Urinary bladder (tissue), 4 donors: ENCODE measurements around the gene DYNC1I1. TPM values are rescaled to one million over a fixed set of nuclear protein-coding genes. Genes with fewer than 3 reads are reported as not detected.

Experiments
- DNase-seq: peaks from one replicate; pipeline ENCODE4 v3.0.0-alpha.2; 2015; ENCODE audit errors: extremely low spot score
- H3K27ac ChIP-seq: one replicate; pipeline ENCODE4 v1.5.1; 2013; ENCODE audit warnings: low read depth, mild to moderate bottlenecking, moderate library complexity
- H3K36me3 ChIP-seq: one replicate; pipeline ENCODE4 v1.6.1; 2013; ENCODE audit warnings: mild to moderate bottlenecking, moderate library complexity; ENCODE audit not compliant: insufficient read depth
- H3K4me1 ChIP-seq: one replicate; pipeline ENCODE4 v1.6.1; 2013; ENCODE audit warnings: mild to moderate bottlenecking, moderate library complexity; ENCODE audit not compliant: insufficient read depth
- H3K4me3 ChIP-seq: one replicate; pipeline ENCODE4 v1.5.1; 2013; ENCODE audit warnings: low read depth, low read length
- WGBS: extraction: QIAGEN DNeasy Blood & Tissue Kit; methylation state at CpG from one replicate; pipeline ENCODE4 v1.1.7; 2013; 5-methylcytosine and 5-hydroxymethylcytosine counted together
- polyA plus RNA-seq: library from polyadenylated mRNA; stranded (reverse); fragments of 200-250 nt; gene quantifications from one replicate; pipeline ENCODE4 v1.2.3, GENCODE V29; 2013
- total RNA-seq: library from RNA; depleted of rRNA; stranded (reverse); fragments of >200 nt; gene quantifications from one replicate; pipeline ENCODE4 v1.2.3, GENCODE V29; 2014
- donor health status: healthy with polysubstance abuse.
- donor health status: healthy.

Gene DYNC1I1
- total and polyA plus RNA-seq, 2 donors: 2.2 to 34.4 TPM

DNA sequence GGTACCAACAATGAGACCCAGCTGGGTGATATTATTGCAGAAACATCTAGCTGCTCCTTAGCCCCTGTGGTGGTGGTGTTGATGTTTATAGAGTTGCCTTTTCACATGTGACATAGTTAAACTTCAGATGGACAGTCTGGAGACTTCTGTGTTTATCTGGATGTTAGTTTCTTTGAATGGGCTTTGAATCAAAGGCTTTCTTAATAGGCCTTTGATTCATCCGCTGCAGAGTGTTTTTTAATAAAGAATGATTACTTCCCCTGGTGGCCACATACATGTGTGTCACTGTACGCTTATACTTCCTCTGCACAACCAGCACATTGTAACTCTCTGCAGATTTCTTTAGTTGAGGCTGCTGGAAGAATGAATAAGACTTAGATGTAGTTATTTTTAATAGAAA lies 221.0 kb downstream of the DYNC1I1 start:
- no peak overlapping the region for H3K27ac ChIP-seq
- no peak overlapping the region for H3K4me3 ChIP-seq
- no peaks in the 10 kb centered on the region for H3K4me1 ChIP-seq
- no peaks in the 10 kb centered on the region for H3K36me3 ChIP-seq
- 73% methylated on average over 2 of the region's 2 CpGs for WGBS
- DNase-seq: no peak

GRCh38 chr7:95996174-95996573 lies 223.8 kb downstream of the DYNC1I1 start:
- Histone ChIP-seq H3K27ac (no peak overlapping the region), H3K36me3 (no peaks in the 10 kb centered on the region), H3K4me1 (no peaks in the 10 kb centered on the region), H3K4me3 (no peak overlapping the region)
- WGBS: 66% methylated on average over 5 of the region's 5 CpGs
- no peak for DNase-seq

- WGBS: 43% methylated on average over 1 of the region's 1 CpG
- Histone ChIP-seq H3K36me3 (no peaks in the 10 kb centered on the region), H3K4me1 (no peaks in the 10 kb centered on the region), H3K27ac (no peak overlapping the region), H3K4me3 (no peak overlapping the region)
- DNase-seq: no peak
These were observed 224.5 kb downstream of the DYNC1I1 start for GRCh38 chr7:95996886-95997285.

DNA sequence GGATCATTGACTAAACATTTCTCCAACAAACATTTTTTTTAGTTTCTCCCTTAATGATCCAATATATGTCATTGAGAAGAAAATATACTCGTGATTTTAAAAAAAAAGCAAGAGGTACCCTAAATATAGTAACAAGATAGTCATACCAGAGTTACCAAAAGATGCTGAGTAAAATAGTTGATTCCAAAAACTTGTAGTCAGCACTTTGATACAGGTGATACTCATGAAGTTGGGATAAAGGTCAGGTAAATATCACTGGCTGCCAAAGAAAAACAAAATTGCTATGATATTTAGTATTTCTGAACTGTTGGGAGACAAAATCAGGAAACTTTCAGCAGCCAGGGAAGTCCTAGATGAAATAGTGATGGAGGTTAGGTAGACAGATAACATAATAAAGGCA lies 225.3 kb downstream of the DYNC1I1 start:
- DNase-seq: no peak
- Histone ChIP-seq H3K27ac (no peak overlapping the region), H3K4me1 (no peaks in the 10 kb centered on the region), H3K36me3 (no peaks in the 10 kb centered on the region), H3K4me3 (no peak overlapping the region)
- WGBS: 67% methylated on average over 1 of the region's 1 CpG

- Histone ChIP-seq H3K36me3 (no peaks in the 10 kb centered on the region), H3K27ac (no peak overlapping the region), H3K4me3 (no peak overlapping the region), H3K4me1 (no peaks in the 10 kb centered on the region)
- no peak for DNase-seq
- WGBS: 52% methylated on average over 6 of the region's 6 CpGs
These were observed 227.1 kb downstream of the DYNC1I1 start for GRCh38 chr7:95999481-95999880.

- DNase-seq: no peak
- Histone ChIP-seq H3K4me3 (no peak overlapping the region), H3K27ac (no peak overlapping the region), H3K4me1 (no peaks in the 10 kb centered on the region), H3K36me3 (no peaks in the 10 kb centered on the region)
These were observed 232.2 kb downstream of the DYNC1I1 start for GRCh38 chr7:96004578-96004977.

GRCh38 chr7:96005271-96005670 lies 232.9 kb downstream of the DYNC1I1 start:
- Histone ChIP-seq H3K4me1 (no peaks in the 10 kb centered on the region), H3K27ac (no peak overlapping the region), H3K4me3 (no peak overlapping the region), H3K36me3 (no peaks in the 10 kb centered on the region)
- WGBS: 45% methylated on average over 5 of the region's 5 CpGs
- no peak for DNase-seq

DNA sequence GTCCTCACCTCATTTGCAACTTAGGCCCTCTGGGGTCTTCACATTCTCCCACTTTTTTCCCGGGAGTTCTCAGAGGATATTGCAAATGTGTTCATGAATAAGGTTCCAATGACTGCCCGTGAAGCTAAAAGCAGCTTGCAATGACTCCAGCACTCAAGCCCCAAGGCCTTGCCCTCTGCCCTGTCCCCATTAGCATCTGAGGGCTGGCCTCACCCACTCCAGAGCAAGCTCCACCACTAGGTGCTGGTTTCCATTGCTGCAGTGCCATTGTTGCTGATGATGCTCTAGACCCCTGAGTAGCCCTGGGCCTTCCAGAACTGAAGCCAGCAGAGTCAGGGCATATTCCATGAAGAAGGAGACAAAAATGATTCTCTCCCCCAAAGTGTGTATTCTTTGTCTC lies 236.8 kb downstream of the DYNC1I1 start:
- H3K4me1 ChIP-seq: no peaks in the 10 kb centered on the region
- DNase-seq: no peak
- H3K36me3 ChIP-seq: no peaks in the 10 kb centered on the region
- H3K4me3 ChIP-seq: no peak overlapping the region
- WGBS: 92% methylated on average over 2 of the region's 2 CpGs
- no peak overlapping the region for H3K27ac ChIP-seq

- H3K4me3 ChIP-seq: no peak overlapping the region
- no peak for DNase-seq
- 71% methylated on average over 2 of the region's 2 CpGs for WGBS
- H3K36me3 ChIP-seq: no peaks in the 10 kb centered on the region
- H3K4me1 ChIP-seq: no peaks in the 10 kb centered on the region
- no peak overlapping the region for H3K27ac ChIP-seq
These were observed 241.5 kb downstream of the DYNC1I1 start for GRCh38 chr7:96013836-96014235.

GRCh38 chr7:96014617-96015016 lies 242.3 kb downstream of the DYNC1I1 start:
- H3K36me3 ChIP-seq: no peaks in the 10 kb centered on the region
- DNase-seq: no peak
- no peaks in the 10 kb centered on the region for H3K4me1 ChIP-seq
- no peak overlapping the region for H3K27ac ChIP-seq
- no peak overlapping the region for H3K4me3 ChIP-seq
- 71% methylated on average over 1 of the region's 1 CpG for WGBS

DNA sequence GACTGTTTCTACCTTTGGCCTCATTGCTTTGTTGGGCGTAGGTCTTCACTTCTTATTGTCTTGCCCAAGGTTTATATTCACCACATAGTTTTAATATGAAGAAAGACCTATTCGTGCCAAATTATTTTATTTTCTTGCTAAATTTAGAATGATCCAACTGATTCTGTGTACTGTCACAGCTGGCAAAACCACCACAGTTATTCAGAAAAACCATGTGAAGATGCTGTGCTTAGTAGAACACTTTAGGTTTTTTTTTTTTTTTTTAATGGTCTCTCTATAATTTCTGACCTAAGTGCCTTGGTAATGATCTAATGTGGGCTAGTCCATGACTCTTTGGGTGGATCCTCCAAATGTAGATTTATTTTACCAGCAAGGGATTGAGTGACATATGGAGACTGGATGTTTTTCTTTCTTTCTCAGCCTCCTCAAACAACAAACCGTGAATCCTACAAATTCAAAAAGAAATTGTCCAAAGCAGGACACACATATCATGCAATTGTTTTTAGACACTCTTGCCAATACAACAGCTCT lies 243.8 kb downstream of the DYNC1I1 start:
- no peak overlapping the region for H3K4me3 ChIP-seq
- no peaks in the 10 kb centered on the region for H3K4me1 ChIP-seq
- 73% methylated on average over 3 of the region's 3 CpGs for WGBS
- no peak for DNase-seq
- no peak overlapping the region for H3K27ac ChIP-seq
- H3K36me3 ChIP-seq: no peaks in the 10 kb centered on the region

DNA sequence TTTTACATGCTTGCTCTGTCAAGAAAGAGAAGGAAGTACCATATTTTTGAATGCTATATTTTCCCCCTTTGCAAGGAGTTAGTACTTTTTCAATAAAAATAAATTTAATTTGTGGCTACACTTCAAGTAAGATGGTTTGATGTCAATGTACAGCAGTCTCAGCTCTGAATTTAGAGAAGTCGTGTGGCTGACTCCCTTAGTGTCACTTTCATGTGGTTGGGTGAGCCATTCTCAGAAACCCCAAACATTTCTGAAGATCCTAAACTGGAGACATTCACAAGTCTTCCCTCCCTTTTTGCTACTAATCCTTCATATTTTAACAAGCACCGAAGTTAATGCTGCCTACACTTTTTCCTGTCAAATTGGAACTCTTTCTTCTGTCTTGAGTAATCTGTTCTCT lies 244.4 kb downstream of the DYNC1I1 start:
- 63% methylated on average over 2 of the region's 2 CpGs for whole genome bisulfite sequencing
- H3K36me3 ChIP-seq: no peaks in the 10 kb centered on the region
- no peak for DNase-seq
- no peak overlapping the region for H3K4me3 ChIP-seq
- no peak overlapping the region for H3K27ac ChIP-seq
- H3K4me1 ChIP-seq: no peaks in the 10 kb centered on the region

GRCh38 chr7:96017877-96018276 lies 245.5 kb downstream of the DYNC1I1 start:
- Histone ChIP-seq H3K4me1 (no peaks in the 10 kb centered on the region), H3K27ac (no peak overlapping the region), H3K36me3 (no peaks in the 10 kb centered on the region), H3K4me3 (no peak overlapping the region)
- WGBS: 92% methylated on average over 3 of the region's 3 CpGs
- no peak for DNase-seq

DNA sequence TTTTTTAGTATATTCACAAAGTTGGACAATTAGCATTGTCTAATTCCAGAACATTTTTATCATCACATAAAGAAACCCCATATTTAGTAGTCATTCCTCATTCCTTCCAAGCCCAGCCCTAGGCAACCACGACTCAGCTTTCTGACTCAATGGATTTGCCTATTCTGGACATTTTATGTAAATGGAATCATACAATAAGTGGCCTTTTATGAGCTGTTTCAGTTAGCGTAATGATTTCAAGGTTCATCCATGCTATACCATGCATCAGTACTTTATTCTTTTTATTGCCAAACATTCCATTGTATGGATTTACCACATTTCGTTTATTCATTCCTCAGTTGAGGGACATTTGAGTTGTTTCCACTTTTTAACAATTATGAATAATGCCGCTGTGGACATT lies 249.2 kb downstream of the DYNC1I1 start:
- Histone ChIP-seq H3K4me1 (no peaks in the 10 kb centered on the region), H3K36me3 (no peaks in the 10 kb centered on the region), H3K27ac (no peak overlapping the region), H3K4me3 (no peak overlapping the region)
- 82% methylated on average over 4 of the region's 4 CpGs for WGBS
- no peak for DNase-seq

DNA sequence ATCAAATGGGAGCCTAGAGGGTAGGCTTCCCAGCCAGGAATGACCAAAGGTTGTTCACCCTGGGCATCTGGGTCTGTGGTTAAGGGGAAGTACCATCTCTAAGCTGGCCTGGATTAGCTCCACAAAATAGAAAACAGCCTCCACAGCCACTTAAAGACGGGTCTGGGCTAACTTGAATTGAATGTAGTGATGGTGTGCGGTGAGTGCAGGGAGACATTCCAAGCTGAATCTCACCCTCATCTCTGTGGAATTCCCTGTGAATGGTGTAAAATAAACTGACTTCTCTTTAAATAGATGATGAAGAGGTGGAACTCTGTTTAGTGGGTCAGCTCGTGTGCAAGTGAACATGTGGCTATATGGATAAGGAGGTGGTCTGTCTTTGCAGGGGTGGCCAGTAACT lies 251.0 kb downstream of the DYNC1I1 start:
- WGBS: 53% methylated on average over 3 of the region's 3 CpGs
- no peak for DNase-seq
- Histone ChIP-seq H3K36me3 (no peaks in the 10 kb centered on the region), H3K27ac (no peak overlapping the region), H3K4me1 (no peaks in the 10 kb centered on the region), H3K4me3 (no peak overlapping the region)
